ENCODE data around the gene PTPN1. TPM values are rescaled to one million over a fixed set of nuclear protein-coding genes. Genes with fewer than 3 reads are reported as not detected.

PTPN1 gene
- total and polyA plus RNA-seq, 2 of the 13 experiments (the other 11 are each of a cell fraction or from before 2014, with no cell fraction given), result 17.7 to 37.2 TPM

GRCh38 chr20:50467718-50468356, 42.3 kb upstream of the PTPN1 start (continued):
- TF ChIP-seq ZNF232 (CRISPR knock-in tag; IDR thresholded peaks at IDR 0.05; ENCODE audit: borderline replicate concordance) (no peak), RAD51 (IDR thresholded peaks at IDR 0.05; ENCODE audit: borderline replicate concordance) (peak; percentile 64), MAFF (IDR thresholded peaks at IDR 0.05; ENCODE audit: low read depth, low read length) (0 out of 2 replicates have a peak, but pooled peaks have one; percentile 42), ATF5 (CRISPR knock-in tag; IDR thresholded peaks at IDR 0.05; ENCODE audit: low read depth) (peak; percentile 72; the same call in 1 of the 2 replicates), HNF4A (CRISPR knock-in tag; IDR thresholded peaks at IDR 0.05) (0 out of 2 replicates have a peak, but pooled peaks have one; percentile 22), THAP11 (CRISPR knock-in tag; IDR thresholded peaks at IDR 0.05) (peak; percentile 100), HCFC1 (IDR thresholded peaks at IDR 0.05; ENCODE audit: low read depth, low read length) (peak; percentile 94), FOXK1 (CRISPR knock-in tag; IDR thresholded peaks at IDR 0.05; ENCODE audit: borderline replicate concordance, low read depth) (peak; percentile 91)
- TF ChIP-seq, protein P1, sequence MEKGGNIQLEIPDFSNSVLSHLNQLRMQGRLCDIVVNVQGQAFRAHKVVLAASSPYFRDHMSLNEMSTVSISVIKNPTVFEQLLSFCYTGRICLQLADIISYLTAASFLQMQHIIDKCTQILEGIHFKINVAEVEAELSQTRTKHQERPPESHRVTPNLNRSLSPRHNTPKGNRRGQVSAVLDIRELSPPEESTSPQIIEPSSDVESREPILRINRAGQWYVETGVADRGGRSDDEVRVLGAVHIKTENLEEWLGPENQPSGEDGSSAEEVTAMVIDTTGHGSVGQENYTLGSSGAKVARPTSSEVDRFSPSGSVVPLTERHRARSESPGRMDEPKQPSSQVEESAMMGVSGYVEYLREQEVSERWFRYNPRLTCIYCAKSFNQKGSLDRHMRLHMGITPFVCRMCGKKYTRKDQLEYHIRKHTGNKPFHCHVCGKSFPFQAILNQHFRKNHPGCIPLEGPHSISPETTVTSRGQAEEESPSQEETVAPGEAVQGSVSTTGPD (CRISPR knock-in tag; IDR thresholded peaks at IDR 0.05), result no peak

DNA sequence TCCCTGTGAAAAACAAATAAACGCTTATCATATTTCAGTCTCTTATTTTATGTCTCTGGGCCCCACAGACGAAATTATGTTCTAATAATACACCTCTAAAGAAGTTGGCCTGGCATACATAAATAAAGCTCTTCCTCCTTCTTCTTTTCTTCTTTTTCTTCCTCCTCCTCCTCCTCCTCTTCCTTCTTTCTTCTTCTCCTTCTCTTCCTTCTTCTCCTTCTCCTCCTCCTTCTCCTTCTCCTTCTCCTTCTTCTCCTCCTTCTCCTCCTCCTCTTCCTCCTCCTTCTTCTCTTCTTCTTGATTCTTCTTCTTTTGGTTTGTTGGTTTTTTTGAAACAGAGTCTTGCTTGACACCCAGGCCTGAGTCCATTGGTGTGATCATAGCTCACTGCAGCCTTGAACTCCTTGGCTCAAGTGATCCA, 41.8 kb upstream of the PTPN1 start:
- Histone ChIP-seq H3K4me2 (ENCODE audit: low read depth, low read length) (peak overlapping the region; percentile 33), H3K9ac (ENCODE audit: insufficient read depth, low read depth, low read length) (no peak overlapping the region), H3K36me3 (replicated peaks in 1 of 2; ENCODE audit: control insufficient read depth in 1 of 2, insufficient read depth in 2 of 2, low read length in 2 of 2) (no peaks in the 10 kb centered on the region), H3K27ac (ENCODE audit: extremely low read length, insufficient read depth, low read length) (no peak overlapping the region), H3K4me1 (ENCODE audit: insufficient read depth, low read length) (peaks cover 62% of the 10 kb centered on the region), H2AFZ (ENCODE audit: low read length) (no peak overlapping the region), H3K27me3 (ENCODE audit: control insufficient read depth in 1 of 2, insufficient read depth in 2 of 2, low read length in 2 of 2) (no peaks in the 10 kb centered on the region), H3K9me3 (ENCODE audit: low read length) (no peaks in the 10 kb centered on the region), H3K4me3 (replicated peaks in 1 of 3; ENCODE audit: insufficient read depth in 1 of 3, low read depth in 2 of 3, low read length in 3 of 3) (no peak overlapping the region), H3K79me2 (ENCODE audit: insufficient read depth, low read length) (no peaks in the 10 kb centered on the region), H4K20me1 (ENCODE audit: insufficient read depth, low read length) (no peaks in the 10 kb centered on the region)
- 51% methylated on average over 2 of the region's 2 CpGs for WGBS (ENCODE audit: low lambda C conversion rate)
- intact Hi-C loops (cut with micrococcal nuclease; ENCODE audit: unreplicated experiment), result no loop called here
- in situ Hi-C loops (cut with HindIII; ENCODE audit: extremely low pct_ligation_motif_present, low pct_unique_long_range_greater_than_20kb), result no loop called here
- no peak for FAIRE-seq
- ChIA-PET CTCF (ENCODE audit: low intra/inter-chr PET ratio, low total read pairs) (no interaction called here), POLR2A (interaction anchor here (1.2 to 9.0 kb wide), 2 partner anchors 69 to 279 kb away, joined by 4 to 98 read pairs; partner anchors contain the start of gene CEBPB)
- BruUV-seq (replicated peaks), result no TSS peak
- no peak for DNase-seq (ENCODE audit: low spot score)
- ATAC-seq, result no peak
- TF ChIP-seq RFX5 (IDR thresholded peaks at IDR 0.05; ENCODE audit: low read depth, low read length) (no peak), MNT (IDR thresholded peaks at IDR 0.05) (0 out of 2 replicates have a peak, but pooled peaks have one; percentile 0), SMARCC2 (IDR thresholded peaks at IDR 0.05) (no peak), ATF7 (IDR thresholded peaks at IDR 0.05) (peak; percentile 15; the same call in 1 of the 2 replicates), ATF7 (CRISPR knock-in tag; IDR thresholded peaks at IDR 0.05) (no peak), ZGPAT (CRISPR knock-in tag; IDR thresholded peaks at IDR 0.05) (no peak)
- TF ChIP-seq, protein P2, sequence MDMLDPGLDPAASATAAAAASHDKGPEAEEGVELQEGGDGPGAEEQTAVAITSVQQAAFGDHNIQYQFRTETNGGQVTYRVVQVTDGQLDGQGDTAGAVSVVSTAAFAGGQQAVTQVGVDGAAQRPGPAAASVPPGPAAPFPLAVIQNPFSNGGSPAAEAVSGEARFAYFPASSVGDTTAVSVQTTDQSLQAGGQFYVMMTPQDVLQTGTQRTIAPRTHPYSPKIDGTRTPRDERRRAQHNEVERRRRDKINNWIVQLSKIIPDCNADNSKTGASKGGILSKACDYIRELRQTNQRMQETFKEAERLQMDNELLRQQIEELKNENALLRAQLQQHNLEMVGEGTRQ (IDR thresholded peaks at IDR 0.05; ENCODE audit: low read depth, low read length), result no peak
- TF ChIP-seq, protein P2 (CRISPR knock-in tag; IDR thresholded peaks at IDR 0.05; ENCODE audit: borderline replicate concordance), result peak; percentile 83; the same call in 1 of the 2 replicates
